RWPE1 (cell line): ENCODE results near the gene ADCY4.

Source experiments
- CTCF ChIA-PET: fragments of 350-600 bp; sonication (Branson Sonifier 250); formaldehyde crosslinking; extraction: SDS; loops from one replicate; lab custom pipeline; 2021; lab: Yijun Ruan, JAX
- POLR2A ChIA-PET: fragments of 400-600 bp; formaldehyde crosslinking; extraction: SDS; loops from one replicate; lab custom pipeline; 2020; ENCODE audit warnings: antibody characterized with exemption; ENCODE audit not compliant: low non-redundant PET; lab: Yijun Ruan, JAX
- DNase-seq: peaks from one replicate; pipeline ENCODE4 v3.0.0; 2012; ENCODE audit warnings: low spot score
- H3K27ac ChIP-seq: fragments of 450-650 bp; 2 replicates; pipeline ENCODE4 v1.5.1; 2017
- CTCF ChIP-seq: fragments of 450-650 bp; conservative IDR thresholded peaks from 2 replicates; pipeline ENCODE4 v1.5.1; 2017; ENCODE audit warnings: low read depth, mild to moderate bottlenecking

Gene ADCY4

GRCh38 chr14:24277071-24277470 lies 57.8 kb downstream of the ADCY4 start:
- ChIA-PET CTCF (interaction anchor here (0.9 to 3.6 kb wide), 2 partner anchors 20 to 31 kb away, joined by 3 to 15 read pairs; partner anchors contain the start of gene CIDEB), POLR2A (no interaction called here)
- no peak for TF ChIP-seq CTCF
- H3K27ac ChIP-seq: no peak overlapping the region; the same call in 1 of the 2 replicates
- DNase-seq: no peak

GRCh38 chr14:24274101-24274543 lies 60.7 kb downstream of the ADCY4 start:
- DNase-seq: peak; percentile 91
- CTCF ChIA-PET: interaction anchor here (0.5 to 1.3 kb wide), 2 partner anchors 23 to 31 kb away, joined by 3 to 4 read pairs; no protein-coding TSS in a partner anchor
- H3K27ac ChIP-seq: peak overlapping the region; percentile 91
- POLR2A ChIA-PET: interaction anchor here (0.6 to 0.9 kb wide), 3 partner anchors 9 to 182 kb away, joined by 3 to 13 read pairs (median 4); no protein-coding TSS in a partner anchor
- no peak for TF ChIP-seq CTCF

- ChIA-PET POLR2A (interaction anchor here (0.6 to 0.9 kb wide), 2 partner anchors 11 to 182 kb away, joined by 3 to 4 read pairs; no protein-coding TSS in a partner anchor), CTCF (interaction anchor here (0.5 to 1.3 kb wide), 2 partner anchors 16 to 24 kb away, joined by 3 to 4 read pairs; no protein-coding TSS in a partner anchor)
- DNase-seq: no peak
- no peak for TF ChIP-seq CTCF
- peak overlapping the region; percentile 91 for H3K27ac ChIP-seq
Measured at GRCh38 chr14:24273422-24273998, 61.4 kb downstream of the ADCY4 start.

- POLR2A ChIA-PET: interaction anchor here (2.1 kb wide), 1 partner anchor 30 kb away, joined by 12 read pairs; the partner anchor contains the start of gene TINF2
- no peak for TF ChIP-seq CTCF
- no peak for DNase-seq
- H3K27ac ChIP-seq: no peak overlapping the region
- CTCF ChIA-PET: interaction anchor here (0.6 to 1.0 kb wide), 3 partner anchors 9 to 114 kb away, joined by 3 read pairs; no protein-coding TSS in a partner anchor
Measured at GRCh38 chr14:24272467-24272866, 62.4 kb downstream of the ADCY4 start.

- no peak for TF ChIP-seq CTCF
- peak overlapping the region; percentile 96 for H3K27ac ChIP-seq
- ChIA-PET POLR2A (interaction anchor here (2.1 kb wide), 1 partner anchor 30 kb away, joined by 12 read pairs; the partner anchor contains the start of gene TINF2), CTCF (interaction anchor here (0.6 to 1.0 kb wide), 4 partner anchors 10 to 114 kb away, joined by 3 to 4 read pairs (median 3); partner anchors contain the start of gene TINF2)
- DNase-seq: no peak
Measured at GRCh38 chr14:24271834-24272263, 63.0 kb downstream of the ADCY4 start.

- TF ChIP-seq CTCF: peak; percentile 88
- H3K27ac ChIP-seq: peak within 1 kb of the TSS; percentile 96
- ChIA-PET POLR2A (interaction anchor here (0.7 to 2.1 kb wide), 3 partner anchors 12 to 29 kb away, joined by 3 to 12 read pairs (median 3); partner anchors contain the start of gene TINF2), CTCF (interaction anchor here (0.6 to 1.0 kb wide), 4 partner anchors 11 to 131 kb away, joined by 3 to 4 read pairs (median 3); partner anchors contain the start of gene TINF2)
- DNase-seq: peak; percentile 91
Measured at GRCh38 chr14:24271134-24271833, 63.6 kb downstream of the ADCY4 start, which contains the start of gene RABGGTA. Gene RABGGTA, minus strand, starts transcription at chr14:24271597. Its CDS starts 482 bp downstream, at chr14:24271115.
